Stimulated activated CD8-positive, alpha-beta memory T cell treated with anti-CD3 and anti-CD28 coated beads, Interleukin-4, amount 100 ng/mL, for 1 hour (primary cell): Measurements from ENCODE around the gene LARGE1.

Experiments
- DNase-seq, 2 donors: peaks; one replicate each; pipeline ENCODE4 v3.0.0-alpha.2; 2020; ENCODE audit warnings: low read depth in 2 of 2, low spot score in 1 of 2

The LARGE1 gene

DNA sequence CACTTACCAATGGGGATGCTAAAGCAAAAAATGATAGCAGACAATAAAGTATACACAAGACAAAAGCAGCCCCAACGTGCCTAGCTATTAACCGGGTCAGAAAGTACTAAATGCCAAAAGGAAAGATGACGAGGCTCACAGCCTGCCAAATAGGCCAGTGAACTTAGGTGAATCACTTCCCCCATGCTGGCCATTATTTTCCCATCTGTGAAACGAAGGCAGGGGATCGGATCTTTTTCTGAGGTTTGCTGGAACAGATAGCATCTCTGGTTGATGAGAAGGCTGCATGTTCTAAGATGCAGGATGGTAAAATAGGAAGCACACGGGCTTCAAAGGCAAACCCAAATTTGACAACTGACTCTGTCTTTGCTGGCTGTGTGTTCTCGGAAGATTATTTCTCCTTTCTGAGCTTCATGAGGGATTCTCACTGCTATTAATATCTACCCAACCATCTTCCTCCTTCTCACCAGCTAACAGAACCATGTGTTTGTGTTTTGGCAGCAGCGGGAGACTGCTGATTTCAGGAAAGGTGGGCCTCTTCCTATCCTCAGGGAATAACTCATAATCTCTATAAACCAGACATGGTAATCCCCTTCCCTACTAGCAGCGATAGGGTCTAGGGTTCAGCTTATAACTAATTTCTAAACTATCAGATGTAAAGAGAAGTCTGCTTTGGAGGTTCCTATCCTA is 390.7 kb downstream of the LARGE1 start:
- no peak for DNase-seq

DNA sequence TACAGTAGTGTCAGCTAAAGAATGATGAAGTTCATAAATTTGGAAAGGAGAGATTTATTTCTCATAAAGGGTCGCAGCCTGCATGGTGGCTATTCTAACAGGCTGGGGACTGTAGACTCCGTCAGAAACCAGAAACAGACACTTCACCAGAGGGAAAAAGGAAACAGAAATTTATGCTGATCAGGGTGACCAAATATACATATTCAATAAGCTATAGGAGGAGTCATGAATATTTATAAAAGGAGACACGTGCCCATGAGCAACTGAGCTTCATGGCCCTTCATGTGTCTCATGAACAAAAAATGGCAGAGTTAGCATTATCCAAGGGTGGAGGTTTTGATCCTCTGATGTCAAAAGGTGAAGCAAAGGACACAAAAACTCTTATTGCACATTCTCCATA is 392.1 kb downstream of the LARGE1 start:
- DNase-seq: no peak

DNA sequence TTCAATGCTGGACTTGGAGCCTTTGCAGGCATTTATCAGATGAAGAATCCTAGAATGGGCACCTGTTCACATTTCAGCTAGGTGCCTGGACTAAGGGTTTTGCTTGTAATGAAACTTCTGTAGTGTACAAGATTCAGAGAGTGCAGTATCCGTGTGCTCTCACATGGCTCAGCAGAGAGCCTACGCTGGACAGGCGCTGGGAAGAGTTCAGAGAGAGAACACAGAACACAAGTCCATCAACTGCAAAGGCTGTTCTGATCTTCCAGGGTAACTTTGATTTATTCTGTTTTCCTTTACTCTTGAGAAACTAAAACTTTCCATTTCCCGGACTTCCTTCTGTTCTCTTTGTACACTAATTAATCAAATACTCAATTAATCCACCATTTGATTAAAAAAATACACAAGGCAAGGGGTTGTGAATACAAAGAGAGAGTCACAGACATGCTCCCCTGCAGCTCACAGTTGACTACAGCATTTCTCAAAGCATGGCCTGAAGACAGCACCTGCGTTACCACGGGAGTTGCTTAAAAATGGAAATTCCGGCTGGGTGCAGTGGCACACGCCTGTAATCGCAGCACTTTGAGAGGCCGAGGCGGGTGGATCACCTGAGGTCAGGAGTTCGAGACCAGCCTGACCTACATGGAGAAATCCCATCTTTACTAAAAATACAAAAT is 393.7 kb downstream of the LARGE1 start:
- DNase-seq: no peak

DNA sequence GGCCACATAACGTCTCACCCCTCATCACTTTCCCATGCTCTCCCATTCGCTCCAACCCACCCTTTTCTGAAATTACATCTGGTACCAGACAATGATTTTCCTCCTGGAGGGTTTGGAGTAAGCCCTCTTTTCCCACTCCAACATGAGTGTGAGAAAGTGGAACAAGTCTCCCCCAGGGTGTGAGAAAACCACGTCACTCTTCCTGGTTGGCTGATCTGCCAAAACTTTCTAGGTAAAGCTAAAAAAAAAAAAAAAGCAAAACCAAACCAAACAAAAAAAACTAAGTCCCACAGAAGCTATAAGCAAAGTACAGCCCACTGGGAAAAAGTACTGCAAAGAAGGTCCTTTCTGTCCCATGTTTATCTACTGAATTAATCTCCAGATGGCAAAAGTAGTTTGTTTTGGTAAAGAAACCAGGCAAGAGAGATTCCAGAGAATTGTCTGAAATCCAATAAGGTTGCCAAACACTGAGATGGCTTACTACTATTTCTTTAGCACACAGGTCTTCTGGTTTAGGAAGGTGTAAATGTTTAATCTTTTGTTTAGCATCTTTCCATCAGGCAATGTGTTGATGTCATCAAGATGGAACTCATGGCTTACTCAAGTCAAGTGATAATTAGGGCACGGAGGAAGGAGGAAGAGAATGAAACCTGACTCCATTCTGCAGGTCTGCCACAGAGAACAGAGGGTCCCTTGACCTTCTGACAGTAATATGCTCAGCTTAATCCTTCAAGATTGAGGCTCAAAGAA is 395.6 kb downstream of the LARGE1 start:
- DNase-seq: no peak

DNA sequence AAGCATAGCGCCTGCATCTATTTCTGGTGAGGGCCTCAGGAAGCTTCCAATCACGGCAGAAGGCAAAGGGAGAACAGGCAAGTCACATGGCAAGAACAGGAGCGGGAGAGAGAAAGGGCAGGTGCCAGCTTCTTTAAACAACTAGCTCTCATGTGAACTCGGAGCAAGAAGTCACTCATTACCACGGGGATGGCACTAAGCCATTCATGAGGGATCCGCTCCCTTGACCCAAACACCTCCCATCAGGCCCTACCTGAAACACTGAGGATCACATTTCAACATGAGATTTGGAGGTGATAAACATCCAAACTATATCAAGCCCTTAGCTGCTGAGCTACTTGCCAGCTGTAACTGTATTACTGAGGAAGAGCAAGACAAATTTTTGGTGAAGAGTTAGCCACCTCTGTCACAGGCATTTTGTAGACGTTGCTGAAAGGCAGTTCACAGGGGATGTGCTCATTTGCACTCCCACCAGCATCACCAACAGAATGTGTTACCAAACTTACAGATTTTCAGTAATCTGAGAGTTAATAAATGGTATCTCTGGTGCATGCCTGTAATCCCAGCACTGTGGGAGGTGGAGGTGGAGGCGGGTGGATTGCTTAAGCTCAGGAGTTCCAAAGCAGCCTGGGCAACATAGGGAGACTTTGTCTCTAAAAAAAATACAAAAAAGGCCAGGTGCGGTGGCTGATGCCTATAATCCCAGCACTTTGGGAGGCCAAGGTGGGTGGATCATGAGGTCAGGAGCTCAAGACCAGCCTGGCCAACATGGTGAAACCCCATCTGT is 398.2 kb downstream of the LARGE1 start:
- DNase-seq: no peak

DNA sequence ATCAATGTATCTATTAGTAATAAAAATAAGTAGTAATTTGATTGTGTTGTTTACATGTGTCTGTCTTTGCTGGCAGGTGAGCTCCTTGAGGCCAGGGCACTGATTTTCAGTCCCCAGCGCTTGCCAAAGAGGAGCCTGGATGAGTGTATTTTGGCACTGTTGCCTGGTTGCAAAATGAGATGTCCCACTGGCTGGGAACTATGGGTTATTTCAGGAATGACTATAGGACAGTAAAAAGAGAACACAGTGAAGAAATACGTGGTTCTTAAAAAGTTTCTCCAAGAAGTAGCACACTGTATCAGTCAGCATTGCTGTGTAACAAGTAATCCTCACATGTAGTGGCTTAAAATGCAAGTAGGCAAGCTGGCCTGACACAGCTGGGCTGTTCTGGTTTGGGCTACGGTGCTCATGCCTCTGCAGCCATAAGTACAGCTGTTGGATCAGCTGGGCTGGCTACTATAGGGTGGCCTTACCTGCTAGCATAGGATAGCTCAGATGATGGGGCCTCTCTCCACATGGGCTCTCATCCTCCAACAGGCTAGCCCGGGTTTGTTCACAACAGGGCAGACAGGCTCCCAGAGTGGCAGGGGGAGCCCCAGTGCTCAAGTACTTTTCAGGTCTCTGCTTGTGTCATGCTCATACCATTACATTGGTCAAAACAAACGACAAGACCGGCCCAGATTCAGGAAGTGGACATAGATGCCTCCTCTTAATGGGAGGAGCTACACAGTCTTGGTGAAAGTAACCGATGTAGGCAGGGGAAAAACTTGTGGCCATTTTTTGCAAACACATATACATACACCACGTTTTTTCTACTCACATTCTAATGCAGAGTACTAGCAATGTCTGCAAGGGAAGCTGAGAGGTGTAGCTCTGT is 399.1 kb downstream of the LARGE1 start:
- DNase-seq: no peak

DNA sequence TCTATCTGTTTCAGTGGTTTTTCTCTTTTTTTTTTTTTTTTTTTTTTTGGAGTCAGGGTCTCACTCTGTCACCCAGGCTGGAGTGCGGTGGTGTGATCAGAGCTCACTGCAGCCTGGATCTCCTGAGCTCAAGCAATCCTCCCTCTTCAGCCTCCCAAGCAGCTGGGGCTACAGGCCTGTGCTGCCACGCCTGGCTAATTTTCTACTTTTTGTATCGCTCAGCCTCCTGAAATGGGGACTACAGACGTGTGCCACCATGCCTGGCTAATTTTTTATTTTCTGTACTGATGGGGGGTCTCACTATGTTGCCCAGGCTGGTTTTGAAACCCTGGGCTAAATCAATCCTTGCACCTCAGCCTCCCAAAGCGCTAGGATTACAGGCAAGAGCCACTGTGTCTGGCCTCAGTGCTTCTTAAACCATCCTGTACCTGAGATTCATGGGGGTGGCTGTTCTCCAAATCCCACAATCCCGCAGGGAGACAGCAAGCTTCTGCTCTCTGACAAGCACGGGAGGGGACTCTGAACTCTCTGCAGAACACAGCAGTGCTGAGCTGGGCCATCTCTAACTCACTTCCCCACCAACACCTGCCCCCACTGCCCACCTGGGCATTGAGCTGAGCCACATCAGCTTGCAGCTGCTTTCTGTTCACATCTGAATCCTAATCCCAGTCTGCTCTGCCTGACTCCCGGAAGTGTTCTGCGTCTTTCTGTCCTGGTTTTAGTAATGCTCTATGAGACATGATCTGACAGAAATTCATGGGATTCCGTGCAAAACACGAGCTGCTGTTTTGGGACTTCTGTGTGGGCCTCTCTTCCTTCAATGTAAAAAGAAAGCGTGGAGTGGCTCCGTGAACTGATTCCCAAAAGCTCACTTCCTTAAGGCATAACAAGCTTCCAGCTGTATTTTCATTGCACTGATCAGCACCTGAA is 400.0 kb downstream of the LARGE1 start:
- no peak for DNase-seq

DNA sequence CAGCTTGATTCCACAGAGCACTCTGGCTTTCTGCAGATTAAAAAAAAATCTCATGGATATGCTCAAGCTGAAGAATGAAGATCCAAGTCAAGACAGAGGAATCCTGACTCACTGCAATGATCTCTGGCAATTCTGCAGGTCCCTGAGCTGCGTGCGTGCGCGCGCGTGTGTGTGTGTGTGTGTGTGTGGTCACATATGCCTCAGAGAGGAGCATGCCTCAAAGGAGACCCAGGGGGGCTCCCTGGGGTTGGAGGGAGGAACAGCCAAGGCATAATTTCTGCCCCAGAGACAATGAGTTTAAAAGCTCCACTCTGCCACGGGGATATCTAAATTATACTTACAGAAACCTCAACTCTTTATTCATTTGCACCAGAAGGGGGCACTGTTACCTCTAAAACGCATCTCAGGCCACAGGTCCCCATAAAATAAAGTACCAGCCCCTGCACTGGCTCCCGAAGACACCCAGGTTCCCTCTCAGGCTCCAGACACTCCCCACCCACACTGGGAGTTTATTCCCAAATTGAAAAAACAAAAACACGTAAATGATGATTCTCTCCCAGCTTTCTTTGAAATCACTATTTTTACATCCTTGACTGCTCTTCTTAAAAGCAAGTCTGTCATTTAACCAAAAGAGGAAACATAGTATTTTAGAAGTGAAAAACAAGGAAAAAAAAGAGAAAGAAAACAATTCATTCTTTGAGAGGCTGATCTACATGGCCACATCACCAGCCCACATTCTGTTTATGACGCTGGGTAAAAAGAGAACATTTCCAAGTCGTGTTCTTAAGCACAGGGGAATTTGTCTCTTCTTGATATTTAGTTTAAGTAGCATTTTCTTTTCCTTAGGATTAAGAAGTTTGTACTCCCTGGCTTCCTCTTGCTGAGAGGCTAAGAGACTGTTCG is 401.0 kb downstream of the LARGE1 start:
- DNase-seq: no peak

DNA sequence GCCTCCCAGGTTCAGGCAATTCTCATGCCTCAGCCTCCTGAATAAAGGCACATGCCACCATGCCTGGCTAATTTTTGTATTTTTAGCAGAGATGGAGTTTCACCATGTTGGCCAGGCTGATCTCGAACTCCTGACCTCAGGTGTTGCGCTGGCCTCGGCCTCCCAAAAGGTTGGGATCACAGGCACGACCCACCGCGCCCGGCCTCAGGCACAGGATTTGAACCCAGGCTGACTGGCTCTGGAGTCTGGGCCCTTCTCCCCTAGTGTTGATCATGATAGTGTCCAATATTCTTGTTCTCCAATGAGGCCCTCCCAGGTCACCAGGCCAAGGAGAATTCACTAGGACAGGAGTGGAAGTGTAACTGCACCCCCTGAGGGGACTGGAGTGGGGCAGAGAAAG is 401.9 kb downstream of the LARGE1 start:
- no peak for DNase-seq

DNA sequence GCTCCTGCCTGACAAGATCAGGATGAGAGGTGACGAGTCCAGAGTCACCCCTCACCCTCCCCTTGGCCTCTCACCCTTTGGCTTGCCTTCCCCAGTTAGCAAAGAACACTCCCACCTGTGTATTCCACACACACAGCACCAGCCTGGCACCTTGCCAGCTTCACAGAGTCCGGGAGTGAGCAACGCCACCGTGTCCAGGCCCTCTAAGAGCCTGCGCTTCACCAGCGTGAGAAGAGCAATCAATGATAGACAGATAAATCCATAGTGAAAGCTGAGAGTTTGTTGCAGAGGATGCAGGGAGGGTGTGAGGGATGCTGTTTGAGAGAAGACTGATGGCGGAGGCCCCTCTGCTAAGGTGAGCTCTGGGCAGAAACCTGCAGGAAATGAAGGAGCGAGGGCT is 404.5 kb downstream of the LARGE1 start:
- DNase-seq: no peak

DNA sequence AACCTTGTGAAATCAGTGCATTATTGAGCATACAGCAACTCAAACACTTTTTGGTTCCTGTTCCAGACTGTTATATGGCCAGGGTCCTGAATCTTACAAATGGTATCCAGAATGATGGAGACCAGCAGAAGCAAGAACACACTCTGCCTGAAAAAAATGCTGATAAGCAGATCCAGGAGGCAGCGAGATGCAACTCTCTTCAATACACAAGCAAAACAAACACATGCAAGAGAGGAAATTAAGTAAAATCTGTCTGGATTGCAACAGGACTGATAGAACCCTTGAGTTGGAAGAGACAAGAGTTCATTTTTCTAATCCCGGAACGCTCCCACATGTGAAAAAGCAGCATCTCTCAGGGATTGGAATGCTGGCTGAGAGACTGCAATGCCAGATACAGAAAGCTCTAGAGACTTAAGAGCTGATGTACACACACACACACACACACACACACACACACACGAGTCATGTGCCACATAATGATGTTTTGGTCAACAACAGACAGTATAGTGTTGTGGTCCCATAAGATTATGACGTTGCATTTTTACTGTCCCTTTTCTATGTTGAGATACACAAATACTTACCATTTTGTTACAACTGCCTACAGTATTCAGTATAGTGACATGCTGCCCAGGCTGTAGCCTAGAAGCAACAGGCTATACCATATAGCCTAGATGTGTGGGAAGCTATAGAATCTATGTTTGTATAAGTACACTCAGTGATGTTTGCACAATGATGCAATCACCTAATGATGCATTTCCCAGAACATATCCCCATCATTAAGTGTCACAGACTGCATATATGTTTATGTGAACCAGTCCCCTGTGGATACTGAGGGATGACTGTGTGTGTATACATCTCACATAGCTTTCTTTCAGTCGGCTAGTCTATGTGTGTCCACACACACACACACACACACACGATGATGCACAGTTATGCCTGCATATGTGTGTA is 406.6 kb downstream of the LARGE1 start:
- DNase-seq: no peak

DNA sequence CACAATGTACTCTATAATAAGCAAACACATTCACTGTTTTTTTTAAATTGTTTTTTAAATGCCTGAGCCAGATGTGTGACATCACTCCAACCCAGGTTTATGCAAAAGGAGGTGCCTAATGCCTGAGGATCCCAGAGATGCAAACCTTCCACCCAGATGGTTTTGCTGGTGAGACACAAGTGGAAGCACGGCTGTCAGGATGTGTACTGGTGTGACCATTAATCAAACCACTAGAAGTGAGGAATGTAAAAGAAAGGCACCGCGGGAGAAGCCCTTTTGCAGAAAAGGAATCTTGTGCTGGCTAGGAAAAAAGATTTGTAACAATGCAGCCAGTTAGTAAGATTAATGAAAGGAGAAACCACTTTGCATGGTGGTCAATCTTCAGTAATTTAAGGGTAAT is 407.4 kb downstream of the LARGE1 start:
- no peak for DNase-seq

DNA sequence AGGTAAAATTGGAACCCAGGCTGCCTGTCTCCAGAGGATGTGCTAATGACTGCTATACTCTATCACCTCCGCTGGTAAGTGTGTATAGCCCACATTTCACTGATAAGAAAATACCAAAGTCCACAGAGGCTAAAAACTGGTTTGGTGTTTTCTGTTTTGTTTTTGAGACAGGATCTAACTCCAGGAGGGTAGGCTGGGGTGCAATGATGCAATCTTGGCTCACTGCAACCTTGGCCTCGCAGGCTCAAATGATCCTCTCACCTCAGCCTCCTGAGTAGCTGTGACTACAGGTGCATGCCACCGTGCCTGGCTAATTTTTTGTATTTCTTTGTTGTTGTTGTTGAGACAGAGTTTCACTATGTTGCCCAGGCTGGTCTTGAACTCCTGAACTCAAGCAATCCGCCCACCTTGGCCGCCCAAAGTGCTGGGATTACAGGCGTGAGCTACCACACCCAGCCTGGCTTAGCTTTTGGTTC is 409.8 kb downstream of the LARGE1 start:
- no peak for DNase-seq

DNA sequence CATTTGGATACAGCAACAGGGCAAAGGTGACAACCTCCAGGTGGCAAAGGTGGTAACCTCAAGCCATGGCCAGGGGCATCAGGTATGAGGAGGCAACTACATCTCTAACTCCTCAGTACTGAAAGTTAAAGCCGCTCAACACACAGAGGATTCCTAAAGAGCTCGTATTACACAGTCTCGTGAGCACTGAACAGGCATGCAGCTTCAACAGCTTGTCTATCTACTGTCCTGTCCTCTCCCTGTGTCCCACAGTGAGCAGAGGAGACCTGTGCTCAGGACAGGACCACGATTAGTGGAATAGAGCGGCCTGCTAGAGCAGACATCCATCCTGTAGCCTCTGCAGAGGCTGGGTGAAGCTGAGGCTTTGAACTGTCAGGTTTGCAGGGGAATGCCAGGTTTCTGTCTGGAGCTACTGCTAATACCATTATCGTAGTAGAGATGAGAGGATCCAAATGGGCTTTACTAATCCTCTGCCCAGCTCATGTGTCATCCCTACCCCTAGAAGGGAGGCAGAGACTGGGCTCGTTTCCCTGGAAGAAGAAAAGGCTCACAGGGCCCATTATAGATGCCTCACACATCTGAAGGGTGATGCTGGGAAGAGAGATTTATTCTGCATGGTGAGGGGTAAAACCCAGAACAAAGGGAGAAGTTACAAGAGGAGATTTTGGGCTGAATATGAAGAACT is 415.2 kb downstream of the LARGE1 start:
- no peak for DNase-seq

DNA sequence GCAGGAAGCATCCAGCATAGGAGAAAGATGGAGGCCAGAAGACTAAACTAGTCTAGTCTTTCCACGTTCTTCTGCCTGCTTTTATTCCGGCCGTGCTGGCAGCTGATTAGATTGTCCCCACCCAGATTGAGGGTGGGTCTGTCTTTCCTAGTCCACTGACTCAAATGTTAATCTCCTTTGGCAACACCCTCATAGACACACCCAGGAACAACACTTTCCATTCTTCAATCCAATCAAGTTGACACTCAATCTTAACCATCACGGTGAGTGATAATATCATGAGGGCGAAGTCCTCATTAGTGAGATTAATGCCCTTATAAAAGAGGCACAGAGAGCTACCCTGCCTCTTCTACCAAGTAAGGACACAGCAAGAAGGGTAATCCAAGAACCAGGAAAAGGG is 424.2 kb downstream of the LARGE1 start:
- DNase-seq: no peak

DNA sequence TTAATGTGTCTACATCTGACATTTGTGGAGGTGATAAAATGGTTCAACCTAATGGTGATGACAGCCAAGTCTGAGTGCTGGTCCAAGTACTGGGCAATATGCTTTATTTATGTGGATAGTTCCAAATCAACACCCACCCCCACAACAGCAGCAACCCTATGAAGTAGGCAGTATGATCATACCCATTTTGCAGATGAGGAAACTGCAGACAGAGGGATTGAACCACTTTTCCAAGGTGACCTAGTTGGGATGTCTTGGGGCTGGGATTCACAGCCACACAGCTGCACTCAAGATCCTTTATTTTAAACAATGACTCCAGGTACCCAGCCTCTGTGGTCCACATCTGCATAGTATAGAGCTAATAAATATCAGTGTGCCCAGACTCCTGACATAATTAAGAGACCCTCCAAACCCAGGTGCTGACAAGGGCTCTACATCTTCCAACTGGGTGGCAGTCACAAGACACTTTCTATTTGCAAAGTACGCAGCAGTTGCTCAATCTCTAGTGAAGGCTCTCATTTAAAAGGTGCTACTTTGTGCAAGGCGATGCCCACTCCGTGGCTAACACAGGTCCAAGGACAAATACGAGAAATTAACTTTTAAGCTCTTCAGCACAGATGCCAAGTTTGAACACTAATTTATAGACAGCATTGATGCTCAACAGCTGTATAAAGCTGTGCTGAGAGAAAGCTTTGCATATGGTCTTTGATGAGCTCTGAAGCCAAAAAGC is 426.6 kb downstream of the LARGE1 start:
- DNase-seq: no peak
